ENCODE data around the gene RELL2.

DNA sequence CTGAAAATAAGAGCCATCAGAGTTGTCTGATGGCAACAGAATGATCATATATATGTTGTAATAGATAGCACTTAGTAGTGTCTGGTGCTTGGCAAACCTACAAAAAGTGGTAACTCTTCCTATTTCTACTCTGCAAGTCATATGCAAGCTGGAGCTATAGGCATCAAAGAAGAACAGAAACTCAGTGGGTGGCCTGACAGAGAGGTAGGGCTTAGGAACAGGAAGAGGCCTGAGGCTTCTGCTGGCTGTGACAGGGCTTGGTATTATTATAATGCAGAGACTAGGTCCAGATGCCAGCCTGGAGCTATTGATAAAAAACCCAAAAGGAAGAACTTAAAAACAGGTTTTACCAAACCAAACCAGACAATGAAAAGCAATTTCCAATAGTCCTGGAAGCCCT lies 13.6 kb upstream of the RELL2 start:
- TF ChIP-seq ZNF24 (tag by site-specific recombination; IDR thresholded peaks at IDR 0.05) (no peak), YY1 (tag by site-specific recombination; IDR thresholded peaks at IDR 0.05) (no peak), ZNF549 (tag by site-specific recombination; IDR thresholded peaks at IDR 0.05) (no peak)
- TF ChIP-seq, protein P1, sequence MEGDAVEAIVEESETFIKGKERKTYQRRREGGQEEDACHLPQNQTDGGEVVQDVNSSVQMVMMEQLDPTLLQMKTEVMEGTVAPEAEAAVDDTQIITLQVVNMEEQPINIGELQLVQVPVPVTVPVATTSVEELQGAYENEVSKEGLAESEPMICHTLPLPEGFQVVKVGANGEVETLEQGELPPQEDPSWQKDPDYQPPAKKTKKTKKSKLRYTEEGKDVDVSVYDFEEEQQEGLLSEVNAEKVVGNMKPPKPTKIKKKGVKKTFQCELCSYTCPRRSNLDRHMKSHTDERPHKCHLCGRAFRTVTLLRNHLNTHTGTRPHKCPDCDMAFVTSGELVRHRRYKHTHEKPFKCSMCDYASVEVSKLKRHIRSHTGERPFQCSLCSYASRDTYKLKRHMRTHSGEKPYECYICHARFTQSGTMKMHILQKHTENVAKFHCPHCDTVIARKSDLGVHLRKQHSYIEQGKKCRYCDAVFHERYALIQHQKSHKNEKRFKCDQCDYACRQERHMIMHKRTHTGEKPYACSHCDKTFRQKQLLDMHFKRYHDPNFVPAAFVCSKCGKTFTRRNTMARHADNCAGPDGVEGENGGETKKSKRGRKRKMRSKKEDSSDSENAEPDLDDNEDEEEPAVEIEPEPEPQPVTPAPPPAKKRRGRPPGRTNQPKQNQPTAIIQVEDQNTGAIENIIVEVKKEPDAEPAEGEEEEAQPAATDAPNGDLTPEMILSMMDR (tag by site-specific recombination; IDR thresholded peaks at IDR 0.05): no peak

Measured in HEK293 (cell line).